HepG2 (cell line): Measurements from ENCODE around the gene ZFYVE27. TPM values are rescaled to one million over a fixed set of nuclear protein-coding genes. Genes with fewer than 3 reads are reported as not detected.

ENCODE experiments used
- ARNTL ChIP-seq: sonication (generic); formaldehyde crosslinking; IDR thresholded peaks from 2 replicates; pipeline ENCODE4 v1.4.0; 2020; ENCODE audit warnings: mild to moderate bottlenecking, missing genetic modification reagents
- ASH2L ChIP-seq: fragments of 300-600, 200-600 bp; sonication (generic); IDR thresholded peaks from 2 replicates; pipeline ENCODE4 v1.7.0; 2017; ENCODE audit warnings: low read depth, mild to moderate bottlenecking, moderate library complexity, mixed read lengths, low read length; ENCODE audit not compliant: insufficient read length
- DPF2 ChIP-seq: sonication (generic); formaldehyde crosslinking; IDR thresholded peaks from 2 replicates; pipeline ENCODE4 v1.4.0; 2020; ENCODE audit warnings: mild to moderate bottlenecking, low read depth, missing genetic modification reagents, borderline replicate concordance
- GFI1 ChIP-seq: sonication (generic); formaldehyde crosslinking; IDR thresholded peaks from 2 replicates; pipeline ENCODE4 v1.5.0; 2020; ENCODE audit warnings: missing genetic modification reagents, mild to moderate bottlenecking, borderline replicate concordance
- HOXA9 ChIP-seq: sonication (generic); formaldehyde crosslinking; IDR thresholded peaks from 2 replicates; pipeline ENCODE4 v1.8.1; 2022; ENCODE audit warnings: missing genetic modification reagents, mild to moderate bottlenecking, moderate library complexity, borderline replicate concordance
- KLF15 ChIP-seq: sonication (generic); formaldehyde crosslinking; IDR thresholded peaks from 2 replicates; pipeline ENCODE4 v1.8.1; 2023; ENCODE audit warnings: borderline replicate concordance, mild to moderate bottlenecking, inconsistent platforms, missing genetic modification reagents, mixed read lengths
- MAFK ChIP-seq, 2 experiments: IDR thresholded peaks in 1 of 2; conservative IDR thresholded peaks in 1 of 2; 2 replicates each; pipeline ENCODE4 v1.6.1; 2011; ENCODE audit warnings: improper control_type of control experiment in 2 of 2, low read length in 2 of 2
- MYC ChIP-seq: sonication (generic); formaldehyde crosslinking; IDR thresholded peaks from 2 replicates; pipeline ENCODE4 v1.9.0; 2021; ENCODE audit warnings: missing genetic modification reagents, borderline replicate concordance
- NFE2 ChIP-seq: sonication (generic); formaldehyde crosslinking; IDR thresholded peaks from 2 replicates; pipeline ENCODE4 v1.4.0; 2020; ENCODE audit warnings: missing genetic modification reagents
- PHF21A ChIP-seq: sonication (generic); formaldehyde crosslinking; IDR thresholded peaks from 2 replicates; pipeline ENCODE4 v1.5.0; 2020; ENCODE audit warnings: mild to moderate bottlenecking, missing genetic modification reagents
- PPARG ChIP-seq: conservative IDR thresholded peaks from 2 replicates; pipeline ENCODE4 v1.6.1; 2016; ENCODE audit warnings: missing biosample characterization, missing genetic modification reagents
- ZFAT ChIP-seq: sonication (generic); formaldehyde crosslinking; conservative IDR thresholded peaks from 2 replicates; pipeline ENCODE4 v1.8.1; 2023; ENCODE audit warnings: missing genetic modification reagents, inconsistent platforms
- ZNF430 ChIP-seq: sonication (generic); formaldehyde crosslinking; IDR thresholded peaks from 2 replicates; pipeline ENCODE4 v1.9.0; 2021; ENCODE audit warnings: mild to moderate bottlenecking, missing genetic modification reagents
- ZNF547 ChIP-seq: sonication (generic); formaldehyde crosslinking; IDR thresholded peaks from 2 replicates; pipeline ENCODE4 v1.5.1; 2020; ENCODE audit warnings: mild to moderate bottlenecking, missing genetic modification reagents
- ZNF557 ChIP-seq: sonication (generic); formaldehyde crosslinking; IDR thresholded peaks from 2 replicates; pipeline ENCODE4 v1.4.0; 2020; ENCODE audit warnings: missing genetic modification reagents
- ZNF737 ChIP-seq: sonication (generic); formaldehyde crosslinking; IDR thresholded peaks from 2 replicates; pipeline ENCODE4 v1.5.0; 2020; ENCODE audit warnings: missing genetic modification reagents, mild to moderate bottlenecking, borderline replicate concordance
- ZNF879 ChIP-seq: sonication (generic); formaldehyde crosslinking; IDR thresholded peaks from 2 replicates; pipeline ENCODE4 v1.8.1; 2023; ENCODE audit warnings: missing genetic modification reagents
- ZSCAN25 ChIP-seq: sonication (generic); formaldehyde crosslinking; IDR thresholded peaks from 2 replicates; pipeline ENCODE4 v1.8.0; 2022; ENCODE audit warnings: mild to moderate bottlenecking, missing genetic modification reagents
- polyA plus RNA-seq, 8 experiments: library from polyadenylated mRNA; depleted of rRNA in 3 of 8; stranded (reverse) in 7 of 8; unstranded in 1 of 8; fragments of >200 nt; fragmentation: Illumina TruSeq in 4 of 8; extraction: Trizol in 4 of 8; gene quantifications; 2 replicates each; pipeline versions ENCODE4 v1.2.1 to v1.2.3, GENCODE V29; 2011 to 2016; ENCODE audit warnings: low read depth in 4 of 8, missing spikeins in 1 of 8, mixed read lengths in 1 of 8; ENCODE audit not compliant: insufficient read depth in 1 of 8
- total RNA-seq, 5 experiments: library from RNA; depleted of rRNA; stranded (reverse); fragments of >200 nt; fragmentation: Illumina TruSeq; extraction: Trizol; gene quantifications; 2 replicates each; pipeline ENCODE4 v1.2.3, GENCODE V29; 2016; ENCODE audit warnings: low read depth in 1 of 5
- TF ChIP-seq, protein P1 (sequence below): sonication (generic); formaldehyde crosslinking; IDR thresholded peaks from 2 replicates; pipeline ENCODE4 v1.8.1; 2023; ENCODE audit warnings: missing genetic modification reagents, inconsistent platforms, borderline replicate concordance
- TF ChIP-seq, protein P2 (sequence below): sonication (generic); formaldehyde crosslinking; conservative IDR thresholded peaks from 2 replicates; pipeline ENCODE4 v1.4.0; 2020; ENCODE audit warnings: mild to moderate bottlenecking, missing genetic modification reagents, moderate library complexity
- TF ChIP-seq, protein P3 (sequence below): sonication (generic); formaldehyde crosslinking; IDR thresholded peaks from 2 replicates; pipeline ENCODE4 v1.5.0; 2020; ENCODE audit warnings: missing genetic modification reagents
- TF ChIP-seq, protein P4 (sequence below): sonication (generic); formaldehyde crosslinking; IDR thresholded peaks from 2 replicates; pipeline ENCODE4 v1.4.0; 2020; ENCODE audit warnings: missing genetic modification reagents

ZFYVE27 gene
- total and polyA plus RNA-seq, 2 of the 13 experiments (the other 11 are each of a cell fraction or from before 2014, with no cell fraction given) = 19.7 to 20.5 TPM

DNA sequence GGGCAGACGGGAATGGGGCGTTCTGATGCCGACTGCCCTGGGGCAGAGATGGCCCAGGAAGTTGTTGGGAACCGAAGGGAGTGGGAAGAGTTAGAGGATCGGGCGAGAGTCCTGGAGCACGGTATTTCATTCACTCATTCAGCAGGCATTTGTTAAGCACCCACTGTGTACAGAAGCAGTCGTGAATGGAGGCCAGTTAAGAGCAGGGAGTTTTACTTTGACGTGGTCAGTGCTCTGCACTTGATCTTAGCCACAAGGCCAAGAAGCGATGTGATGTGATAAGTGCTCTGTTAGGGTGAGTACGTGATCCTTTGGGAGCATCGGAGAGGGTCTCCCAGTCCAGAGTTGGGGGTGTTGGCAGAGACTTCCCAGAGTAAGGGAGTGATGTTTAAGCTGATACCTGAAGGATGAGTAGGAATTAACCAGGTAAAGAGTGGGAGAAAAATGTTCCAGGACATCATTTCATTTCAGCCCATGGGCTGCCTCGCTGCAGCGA lies 890 bp downstream of the ZFYVE27 start (continued):
- TF ChIP-seq, protein P1, sequence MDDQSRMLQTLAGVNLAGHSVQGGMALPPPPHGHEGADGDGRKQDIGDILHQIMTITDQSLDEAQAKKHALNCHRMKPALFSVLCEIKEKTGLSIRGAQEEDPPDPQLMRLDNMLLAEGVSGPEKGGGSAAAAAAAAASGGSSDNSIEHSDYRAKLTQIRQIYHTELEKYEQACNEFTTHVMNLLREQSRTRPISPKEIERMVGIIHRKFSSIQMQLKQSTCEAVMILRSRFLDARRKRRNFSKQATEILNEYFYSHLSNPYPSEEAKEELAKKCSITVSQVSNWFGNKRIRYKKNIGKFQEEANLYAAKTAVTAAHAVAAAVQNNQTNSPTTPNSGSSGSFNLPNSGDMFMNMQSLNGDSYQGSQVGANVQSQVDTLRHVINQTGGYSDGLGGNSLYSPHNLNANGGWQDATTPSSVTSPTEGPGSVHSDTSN (CRISPR knock-in tag) = no peak
- TF ChIP-seq, protein P2, sequence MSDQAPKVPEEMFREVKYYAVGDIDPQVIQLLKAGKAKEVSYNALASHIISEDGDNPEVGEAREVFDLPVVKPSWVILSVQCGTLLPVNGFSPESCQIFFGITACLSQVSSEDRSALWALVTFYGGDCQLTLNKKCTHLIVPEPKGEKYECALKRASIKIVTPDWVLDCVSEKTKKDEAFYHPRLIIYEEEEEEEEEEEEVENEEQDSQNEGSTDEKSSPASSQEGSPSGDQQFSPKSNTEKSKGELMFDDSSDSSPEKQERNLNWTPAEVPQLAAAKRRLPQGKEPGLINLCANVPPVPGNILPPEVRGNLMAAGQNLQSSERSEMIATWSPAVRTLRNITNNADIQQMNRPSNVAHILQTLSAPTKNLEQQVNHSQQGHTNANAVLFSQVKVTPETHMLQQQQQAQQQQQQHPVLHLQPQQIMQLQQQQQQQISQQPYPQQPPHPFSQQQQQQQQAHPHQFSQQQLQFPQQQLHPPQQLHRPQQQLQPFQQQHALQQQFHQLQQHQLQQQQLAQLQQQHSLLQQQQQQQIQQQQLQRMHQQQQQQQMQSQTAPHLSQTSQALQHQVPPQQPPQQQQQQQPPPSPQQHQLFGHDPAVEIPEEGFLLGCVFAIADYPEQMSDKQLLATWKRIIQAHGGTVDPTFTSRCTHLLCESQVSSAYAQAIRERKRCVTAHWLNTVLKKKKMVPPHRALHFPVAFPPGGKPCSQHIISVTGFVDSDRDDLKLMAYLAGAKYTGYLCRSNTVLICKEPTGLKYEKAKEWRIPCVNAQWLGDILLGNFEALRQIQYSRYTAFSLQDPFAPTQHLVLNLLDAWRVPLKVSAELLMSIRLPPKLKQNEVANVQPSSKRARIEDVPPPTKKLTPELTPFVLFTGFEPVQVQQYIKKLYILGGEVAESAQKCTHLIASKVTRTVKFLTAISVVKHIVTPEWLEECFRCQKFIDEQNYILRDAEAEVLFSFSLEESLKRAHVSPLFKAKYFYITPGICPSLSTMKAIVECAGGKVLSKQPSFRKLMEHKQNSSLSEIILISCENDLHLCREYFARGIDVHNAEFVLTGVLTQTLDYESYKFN (CRISPR knock-in tag) = no peak
- TF ChIP-seq ZNF737 (CRISPR knock-in tag) (no peak), ZNF430 (0 out of 2 replicates have a peak, but pooled peaks have one; percentile 2), ASH2L (no peak), PPARG (no peak), MYC (no peak), MAFK (conservative IDR thresholded peaks at IDR 0.05 in 1 of 2, IDR thresholded peaks at IDR 0.05 in 1 of 2; ENCODE audit: low read length in 2 of 2) (no peak), KLF15 (CRISPR knock-in tag) (no peak), NFE2 (CRISPR knock-in tag) (no peak), ZNF557 (CRISPR knock-in tag) (no peak), ZNF547 (CRISPR knock-in tag) (no peak), PHF21A (CRISPR knock-in tag) (0 out of 2 replicates have a peak, but pooled peaks have one; percentile 6), ZSCAN25 (CRISPR knock-in tag) (0 out of 2 replicates have a peak, but pooled peaks have one; percentile 1), HOXA9 (CRISPR knock-in tag) (no peak), DPF2 (CRISPR knock-in tag) (no peak), ZFAT (CRISPR knock-in tag) (no peak), ZNF879 (CRISPR knock-in tag) (peak; percentile 38; the same call in 1 of the 2 replicates), GFI1 (CRISPR knock-in tag) (no peak), ARNTL (CRISPR knock-in tag) (0 out of 2 replicates have a peak, but pooled peaks have one; percentile 36)
- TF ChIP-seq, protein P3, sequence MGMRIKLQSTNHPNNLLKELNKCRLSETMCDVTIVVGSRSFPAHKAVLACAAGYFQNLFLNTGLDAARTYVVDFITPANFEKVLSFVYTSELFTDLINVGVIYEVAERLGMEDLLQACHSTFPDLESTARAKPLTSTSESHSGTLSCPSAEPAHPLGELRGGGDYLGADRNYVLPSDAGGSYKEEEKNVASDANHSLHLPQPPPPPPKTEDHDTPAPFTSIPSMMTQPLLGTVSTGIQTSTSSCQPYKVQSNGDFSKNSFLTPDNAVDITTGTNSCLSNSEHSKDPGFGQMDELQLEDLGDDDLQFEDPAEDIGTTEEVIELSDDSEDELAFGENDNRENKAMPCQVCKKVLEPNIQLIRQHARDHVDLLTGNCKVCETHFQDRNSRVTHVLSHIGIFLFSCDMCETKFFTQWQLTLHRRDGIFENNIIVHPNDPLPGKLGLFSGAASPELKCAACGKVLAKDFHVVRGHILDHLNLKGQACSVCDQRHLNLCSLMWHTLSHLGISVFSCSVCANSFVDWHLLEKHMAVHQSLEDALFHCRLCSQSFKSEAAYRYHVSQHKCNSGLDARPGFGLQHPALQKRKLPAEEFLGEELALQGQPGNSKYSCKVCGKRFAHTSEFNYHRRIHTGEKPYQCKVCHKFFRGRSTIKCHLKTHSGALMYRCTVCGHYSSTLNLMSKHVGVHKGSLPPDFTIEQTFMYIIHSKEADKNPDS = no peak
- TF ChIP-seq, protein P4, sequence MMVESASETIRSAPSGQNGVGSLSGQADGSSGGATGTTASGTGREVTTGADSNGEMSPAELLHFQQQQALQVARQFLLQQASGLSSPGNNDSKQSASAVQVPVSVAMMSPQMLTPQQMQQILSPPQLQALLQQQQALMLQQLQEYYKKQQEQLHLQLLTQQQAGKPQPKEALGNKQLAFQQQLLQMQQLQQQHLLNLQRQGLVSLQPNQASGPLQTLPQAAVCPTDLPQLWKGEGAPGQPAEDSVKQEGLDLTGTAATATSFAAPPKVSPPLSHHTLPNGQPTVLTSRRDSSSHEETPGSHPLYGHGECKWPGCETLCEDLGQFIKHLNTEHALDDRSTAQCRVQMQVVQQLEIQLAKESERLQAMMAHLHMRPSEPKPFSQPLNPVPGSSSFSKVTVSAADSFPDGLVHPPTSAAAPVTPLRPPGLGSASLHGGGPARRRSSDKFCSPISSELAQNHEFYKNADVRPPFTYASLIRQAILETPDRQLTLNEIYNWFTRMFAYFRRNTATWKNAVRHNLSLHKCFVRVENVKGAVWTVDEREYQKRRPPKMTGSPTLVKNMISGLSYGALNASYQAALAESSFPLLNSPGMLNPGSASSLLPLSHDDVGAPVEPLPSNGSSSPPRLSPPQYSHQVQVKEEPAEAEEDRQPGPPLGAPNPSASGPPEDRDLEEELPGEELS (CRISPR knock-in tag) = no peak
